ENCODE measurements around the gene TRPV4.

DNA sequence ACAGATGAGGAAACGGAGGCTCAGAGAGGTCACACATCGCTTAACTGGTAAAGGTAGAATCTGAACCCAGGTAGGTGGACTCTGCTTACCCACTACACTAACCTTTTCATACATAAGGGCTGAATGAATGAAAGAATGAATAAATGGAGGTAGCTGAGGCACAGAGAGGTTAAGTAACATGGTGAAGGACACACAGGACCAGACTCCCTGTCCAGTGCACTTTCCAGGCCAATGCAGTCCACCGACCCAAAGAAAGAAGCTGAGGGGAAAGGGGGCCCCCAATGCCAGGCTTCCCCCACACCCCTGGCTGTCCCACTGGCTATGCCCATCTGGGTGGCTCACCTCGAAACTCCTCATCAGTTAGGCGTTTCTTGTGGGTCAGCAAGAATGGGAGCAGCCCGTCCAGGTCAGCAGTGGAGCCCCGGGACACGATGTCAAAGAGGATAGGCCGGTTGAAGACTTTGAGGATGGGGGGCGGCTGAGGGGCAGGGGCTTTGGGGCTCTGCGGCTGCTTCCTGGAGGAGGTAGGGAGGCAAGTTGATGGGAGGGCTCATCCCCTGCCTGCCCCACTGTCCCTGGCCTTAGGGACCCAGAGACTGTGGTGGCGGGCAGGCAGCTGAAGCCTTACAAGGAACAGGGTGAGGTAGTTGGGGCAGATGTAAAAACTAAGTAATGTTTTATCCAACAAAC is 25.1 kb downstream of the TRPV4 start:
- TF ChIP-seq POLR2A (IDR thresholded peaks at IDR 0.05; ENCODE audit: low read depth, low read length) (no peak), TAF1 (IDR thresholded peaks at IDR 0.05; ENCODE audit: borderline replicate concordance, low read depth, low read length) (no peak)
